HG03521 (cell line): ENCODE measurements around the gene CDC42EP4.
"Not testable (repeated sequence)": the region's sequence is repeated elsewhere in the genome, so short reads cannot be mapped to it uniquely, and the experiment has no call there.

Experiments used
- ATAC-seq: cut with Tn5 transposase; IDR thresholded peaks from one replicate; pipeline ENCODE4 v1.9.1; 2021; ENCODE audit warnings: mild to moderate bottlenecking, moderate library complexity; ENCODE audit not compliant: unreplicated experiment

CDC42EP4 gene

DNA sequence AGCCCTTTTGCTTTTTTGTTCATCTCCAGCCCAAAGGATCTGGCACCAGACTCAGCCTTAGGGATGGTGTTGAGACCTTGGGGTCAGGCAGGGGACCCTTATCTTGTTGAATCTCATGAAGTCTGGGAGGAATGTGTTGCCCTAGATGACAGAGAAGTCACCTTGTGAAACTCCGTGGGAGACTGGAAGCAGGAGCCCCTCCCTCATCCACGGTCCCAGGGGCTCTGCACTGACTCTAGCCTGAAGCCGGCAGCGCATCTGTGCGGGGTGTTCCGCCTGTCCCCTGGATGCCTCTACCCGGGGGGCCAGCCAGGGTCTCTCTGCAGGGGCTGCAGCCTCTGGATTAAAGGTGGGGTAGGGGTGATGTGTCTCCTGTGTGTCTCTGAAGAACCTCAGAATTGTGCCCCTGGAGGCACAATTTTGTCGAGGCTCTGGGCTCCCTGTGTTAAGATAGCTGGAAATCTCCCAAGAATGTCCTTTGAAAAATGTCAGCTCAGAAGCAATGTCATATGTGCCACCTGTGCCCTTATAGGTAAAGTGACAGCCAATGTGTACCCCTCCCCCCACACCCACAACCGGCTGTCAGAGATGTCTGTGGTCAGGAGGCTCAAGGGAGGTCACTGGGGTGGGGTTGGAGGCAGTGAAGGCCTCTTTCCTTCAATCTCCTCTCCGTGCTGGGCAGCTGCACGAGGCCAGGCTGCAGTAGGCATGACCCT is 32.1 kb upstream of the CDC42EP4 start:
- no peak for ATAC-seq

DNA sequence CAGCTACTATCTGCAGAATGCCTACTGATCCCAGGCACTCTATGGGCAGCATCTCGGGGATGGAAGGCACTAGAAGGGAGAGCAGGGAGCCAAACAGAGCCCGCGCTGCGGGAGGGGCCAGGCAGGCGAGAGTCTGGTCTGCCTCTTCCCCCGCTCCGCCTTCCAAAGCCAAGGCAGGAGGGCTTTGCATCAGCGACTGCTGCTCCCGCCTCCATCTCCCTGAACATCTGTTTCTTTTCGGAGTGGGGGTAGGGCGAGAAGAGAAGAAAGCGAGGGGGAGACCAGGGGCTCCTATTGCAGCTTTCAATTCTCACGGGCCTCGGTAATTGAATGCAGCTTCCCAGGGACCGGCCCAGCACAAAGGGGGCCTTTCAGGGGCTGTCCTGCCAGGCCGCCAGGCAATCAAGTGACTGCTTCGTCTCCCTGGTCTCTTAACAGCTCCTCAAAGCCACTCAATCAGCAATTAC is 31.4 kb upstream of the CDC42EP4 start:
- ATAC-seq, result no peak

DNA sequence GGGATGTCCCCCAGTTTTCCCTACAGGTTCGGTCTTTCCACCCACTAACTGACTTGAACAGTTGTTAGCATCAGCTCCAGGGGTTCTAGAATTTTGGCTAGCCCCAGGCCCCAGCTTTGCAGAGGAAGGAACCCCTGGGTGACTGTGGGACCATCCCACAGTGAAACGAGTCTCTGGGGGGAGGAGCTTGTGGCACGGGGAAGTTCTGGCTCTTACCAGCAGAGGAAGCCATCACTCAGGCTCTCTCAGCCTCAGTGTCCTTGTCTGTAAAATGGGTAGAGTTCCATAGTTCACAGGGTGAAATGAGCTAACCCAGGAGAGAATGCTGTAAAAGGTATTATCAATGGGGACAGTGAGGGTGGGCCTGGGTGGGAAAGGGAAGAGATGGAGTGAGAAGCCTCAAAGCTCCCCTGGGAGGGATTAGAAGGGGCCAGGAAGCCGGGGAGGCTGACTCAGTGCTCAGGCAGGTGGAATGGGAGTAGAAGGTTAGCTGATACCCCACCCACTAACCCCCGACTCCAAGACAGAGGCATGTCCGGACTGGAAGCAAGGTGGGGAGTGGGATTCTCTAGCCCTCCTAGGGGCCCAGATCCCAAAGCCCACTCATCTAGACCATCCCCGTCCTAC is 30.9 kb upstream of the CDC42EP4 start:
- no peak for ATAC-seq

GRCh38 chr17:73342050-73342522 is 30.3 kb upstream of the CDC42EP4 start:
- no peak for ATAC-seq

- no peak for ATAC-seq
These were observed 29.7 kb upstream of the CDC42EP4 start for GRCh38 chr17:73341350-73342049.

- ATAC-seq, result no peak
These were observed 28.3 kb upstream of the CDC42EP4 start for GRCh38 chr17:73340093-73340596.

GRCh38 chr17:73338566-73339197 is 26.9 kb upstream of the CDC42EP4 start:
- no peak for ATAC-seq

DNA sequence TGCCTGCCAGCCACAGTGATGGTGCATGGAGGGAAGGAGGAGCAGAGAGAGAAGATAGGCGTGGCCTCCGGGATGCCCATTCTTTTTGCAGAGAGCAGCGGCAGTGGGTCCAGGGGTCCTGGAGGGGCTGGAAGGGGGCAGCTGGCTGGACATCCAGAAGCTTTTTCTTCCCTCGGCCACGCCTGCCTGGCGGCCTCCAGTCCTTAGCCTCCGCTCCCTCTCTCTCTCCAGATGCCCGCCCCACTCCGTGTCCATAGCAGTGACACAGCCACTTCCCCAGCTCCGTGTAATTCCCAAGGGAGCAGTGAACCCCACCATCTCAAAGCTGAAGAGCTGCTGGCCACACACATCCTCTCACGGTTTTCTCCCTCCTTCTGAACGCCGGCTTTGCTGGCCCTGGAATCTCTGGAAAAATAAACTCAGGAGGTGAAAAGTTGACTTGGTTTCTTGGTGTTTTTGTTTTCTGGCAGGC is 26.3 kb upstream of the CDC42EP4 start:
- no peak for ATAC-seq

- ATAC-seq, result no peak
These were observed 25.5 kb upstream of the CDC42EP4 start for GRCh38 chr17:73337330-73337710.

- no peak for ATAC-seq
These were observed 24.9 kb upstream of the CDC42EP4 start for GRCh38 chr17:73336408-73337329.

GRCh38 chr17:73335591-73336407 is 24.0 kb upstream of the CDC42EP4 start:
- ATAC-seq, result no peak

GRCh38 chr17:73334771-73335513 is 23.1 kb upstream of the CDC42EP4 start:
- ATAC-seq, result no peak

- not testable (repeated sequence) for ATAC-seq
These were observed 21.6 kb upstream of the CDC42EP4 start for GRCh38 chr17:73333445-73333844.

DNA sequence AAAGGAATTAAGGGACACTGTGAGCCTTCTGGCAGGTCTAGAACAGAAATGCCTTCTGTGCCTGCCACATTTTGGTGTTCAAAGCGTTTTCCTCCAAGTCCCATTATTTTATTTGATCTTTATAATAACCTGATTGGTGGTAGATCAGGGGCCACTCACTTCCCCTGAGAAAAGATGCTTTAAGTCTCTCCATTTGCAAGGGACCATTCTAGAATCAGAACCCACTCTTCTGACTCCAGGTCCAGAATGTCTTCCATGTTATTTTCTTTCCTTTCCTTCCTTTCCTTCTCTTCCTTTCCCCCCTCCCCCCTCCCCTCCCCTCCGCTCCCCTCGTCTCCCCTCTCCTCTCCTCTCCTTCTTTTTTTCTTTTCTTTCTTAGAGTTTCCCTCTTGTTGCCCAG is 19.3 kb upstream of the CDC42EP4 start:
- no peak for ATAC-seq

- no peak for ATAC-seq
These were observed 15.9 kb upstream of the CDC42EP4 start for GRCh38 chr17:73327676-73328075.

- ATAC-seq, result no peak
These were observed 13.7 kb upstream of the CDC42EP4 start for GRCh38 chr17:73325527-73325842.

GRCh38 chr17:73324711-73325526 is 13.1 kb upstream of the CDC42EP4 start:
- ATAC-seq, result no peak

DNA sequence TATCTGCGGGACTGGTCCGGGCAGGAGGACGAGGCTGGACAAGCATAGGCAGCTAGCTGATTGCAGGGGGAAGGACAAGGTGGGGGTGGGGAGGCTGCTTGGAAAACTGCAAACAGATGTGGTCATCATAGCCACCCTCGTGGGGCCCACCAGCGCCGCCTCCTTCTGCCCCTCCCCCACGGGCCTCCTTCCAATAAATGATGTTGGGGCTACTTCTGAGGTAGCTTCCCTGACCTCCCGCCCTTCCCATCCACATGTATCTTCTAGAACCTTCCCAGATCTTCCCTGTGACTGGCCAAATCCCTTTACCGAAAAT is 12.3 kb upstream of the CDC42EP4 start:
- no peak for ATAC-seq
